GM21367 (cell line): ENCODE data around the gene PCDH15.

Experiments
- ATAC-seq: cut with Tn5 transposase; IDR thresholded peaks from one replicate; pipeline ENCODE4 v1.9.1; 2021; ENCODE audit not compliant: unreplicated experiment

The PCDH15 gene

GRCh38 chr10:54708591-54708990, 92.4 kb downstream of the PCDH15 start:
- ATAC-seq: no peak

DNA sequence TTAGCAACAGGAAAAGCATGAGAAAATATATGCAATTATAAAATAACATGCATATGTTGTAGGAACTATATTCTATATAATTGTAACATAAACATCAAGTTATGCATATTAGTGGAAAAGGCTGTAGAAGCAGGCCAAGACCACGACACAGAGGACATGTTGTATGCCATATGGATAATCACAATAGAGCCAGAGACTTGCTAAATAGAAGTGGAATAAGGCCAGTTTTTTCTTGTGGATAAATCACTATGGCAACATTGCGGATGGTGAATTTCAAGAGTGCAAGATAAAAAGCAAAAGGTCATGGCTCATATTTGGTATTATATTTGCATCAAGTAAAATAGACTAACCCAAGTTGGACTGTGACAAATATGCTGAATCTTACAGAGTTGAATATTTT, 93.0 kb downstream of the PCDH15 start:
- no peak for ATAC-seq

- no peak for ATAC-seq
Observed at GRCh38 chr10:54702583-54703485, 98.2 kb downstream of the PCDH15 start.

GRCh38 chr10:54691331-54691730, 109.7 kb downstream of the PCDH15 start:
- ATAC-seq: no peak

DNA sequence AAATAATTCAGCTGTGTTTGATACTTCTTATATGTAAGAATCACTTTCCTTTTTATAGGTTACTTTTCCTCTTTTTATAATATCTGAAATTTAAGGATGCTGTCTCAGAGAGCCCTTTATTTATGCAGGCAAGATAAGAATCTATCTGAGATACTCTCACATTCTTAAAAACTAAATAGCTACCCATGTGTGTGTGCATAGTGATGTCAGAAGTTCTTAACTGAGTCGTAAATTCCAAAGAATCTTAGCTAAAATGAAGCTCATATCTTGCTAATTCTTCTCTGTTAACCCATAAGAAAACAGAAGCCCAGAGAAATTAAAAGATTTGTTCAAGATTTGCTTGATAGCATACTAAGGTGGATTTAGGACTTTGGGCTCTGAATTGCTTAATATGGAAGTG, 118.5 kb downstream of the PCDH15 start:
- ATAC-seq: no peak

DNA sequence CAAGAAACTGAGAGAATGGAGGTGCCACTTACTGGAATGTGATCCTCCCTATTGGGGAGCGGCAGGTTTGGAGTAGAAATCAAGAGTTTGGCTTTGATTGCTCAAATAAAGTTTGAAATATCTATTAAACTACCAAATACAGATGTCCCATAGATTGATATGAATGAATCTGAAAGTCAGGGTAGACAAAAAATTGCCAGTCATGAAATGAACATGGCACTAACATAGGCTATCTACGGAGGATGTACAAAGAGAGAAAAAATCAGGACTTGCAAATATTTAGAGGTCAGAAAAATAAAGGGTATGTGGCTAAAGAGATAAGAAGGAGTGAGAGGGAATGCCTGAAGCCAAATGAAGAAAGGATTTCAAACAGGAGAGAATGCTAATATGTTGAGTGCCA, 119.9 kb downstream of the PCDH15 start:
- no peak for ATAC-seq

GRCh38 chr10:54667136-54667535, 133.9 kb downstream of the PCDH15 start:
- ATAC-seq: no peak

DNA sequence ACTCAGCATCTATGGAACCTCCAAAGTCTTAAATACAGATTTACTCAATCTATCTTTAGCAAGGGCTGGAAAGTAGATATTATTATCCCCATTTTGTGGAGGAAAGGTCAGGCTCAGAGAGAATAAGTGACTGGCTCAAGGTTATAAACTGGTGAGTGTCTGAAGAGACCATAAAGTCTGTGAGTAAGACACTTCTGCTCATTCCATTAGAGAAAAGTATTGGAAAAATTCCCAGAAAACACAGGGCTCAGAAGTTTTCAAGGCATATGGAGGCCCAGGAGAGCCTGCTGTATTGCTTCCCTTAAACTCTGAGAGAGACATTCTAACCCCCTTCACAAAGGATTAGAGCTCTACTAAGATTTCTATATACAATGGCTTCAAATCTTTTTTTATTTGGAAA, 134.8 kb downstream of the PCDH15 start:
- no peak for ATAC-seq

DNA sequence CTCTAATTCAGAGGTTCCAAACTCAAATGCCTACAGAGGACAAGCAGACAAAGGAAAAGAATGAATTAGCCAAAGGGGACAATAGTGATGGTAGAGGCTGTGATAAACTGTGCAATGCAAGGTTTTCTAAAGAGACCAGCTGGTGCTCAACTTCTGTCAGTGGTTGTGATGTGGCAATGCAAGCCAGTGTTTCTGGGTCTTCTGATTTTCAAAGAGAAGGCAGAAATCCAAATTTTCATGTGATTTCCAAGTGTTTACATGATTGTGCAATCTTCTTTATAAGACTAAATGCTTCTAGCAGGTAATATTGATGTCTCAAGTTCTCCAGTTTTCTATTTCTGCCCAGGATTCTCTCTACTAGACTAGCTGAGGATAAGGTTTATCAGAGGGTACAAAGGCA, 135.9 kb downstream of the PCDH15 start:
- no peak for ATAC-seq

DNA sequence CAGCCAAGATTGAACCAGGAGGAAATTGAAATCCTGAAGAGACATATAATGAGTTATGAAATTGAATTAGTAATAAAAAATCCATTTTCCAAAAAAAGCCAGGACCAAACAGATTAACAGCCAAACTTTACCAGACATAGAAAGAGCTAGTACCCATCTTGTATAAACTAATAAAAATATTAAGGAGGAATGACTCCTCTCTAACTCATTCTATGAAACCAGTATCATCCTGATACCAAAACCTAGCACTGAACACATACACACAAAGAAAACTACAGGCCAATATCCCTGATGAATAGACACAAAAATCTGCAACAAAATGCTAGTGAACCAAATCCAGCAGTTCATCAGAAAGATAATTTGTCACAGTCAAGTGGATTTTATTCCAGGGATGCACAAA, 140.6 kb downstream of the PCDH15 start:
- no peak for ATAC-seq

- ATAC-seq: no peak
Observed at GRCh38 chr10:54656643-54657042, 144.4 kb downstream of the PCDH15 start.

GRCh38 chr10:54653518-54653917, 147.5 kb downstream of the PCDH15 start:
- ATAC-seq: no peak

DNA sequence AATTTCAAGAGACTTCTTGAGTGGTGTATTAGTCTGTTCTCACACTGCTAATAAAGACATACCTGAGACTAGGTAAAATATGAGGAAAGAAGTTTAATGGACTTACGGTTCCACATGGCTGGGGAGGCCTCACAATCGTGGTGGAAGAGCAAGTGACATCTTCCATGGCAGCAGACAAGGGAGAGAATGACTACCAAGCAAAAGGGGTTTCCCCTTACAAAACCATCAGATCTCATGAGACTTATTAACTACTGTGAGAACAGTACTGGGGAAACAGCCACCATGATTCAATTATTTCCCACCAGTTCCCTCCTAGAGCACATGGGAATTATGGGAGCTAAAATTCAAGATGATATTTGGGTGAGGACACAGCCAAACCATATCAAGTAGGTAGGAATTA, 150.5 kb downstream of the PCDH15 start:
- no peak for ATAC-seq

- ATAC-seq: no peak
Observed at GRCh38 chr10:54622017-54622416, 179.0 kb downstream of the PCDH15 start.

GRCh38 chr10:54620352-54620751, 180.7 kb downstream of the PCDH15 start:
- no peak for ATAC-seq

- ATAC-seq: no peak
Observed at GRCh38 chr10:54614072-54614471, 187.0 kb downstream of the PCDH15 start.

DNA sequence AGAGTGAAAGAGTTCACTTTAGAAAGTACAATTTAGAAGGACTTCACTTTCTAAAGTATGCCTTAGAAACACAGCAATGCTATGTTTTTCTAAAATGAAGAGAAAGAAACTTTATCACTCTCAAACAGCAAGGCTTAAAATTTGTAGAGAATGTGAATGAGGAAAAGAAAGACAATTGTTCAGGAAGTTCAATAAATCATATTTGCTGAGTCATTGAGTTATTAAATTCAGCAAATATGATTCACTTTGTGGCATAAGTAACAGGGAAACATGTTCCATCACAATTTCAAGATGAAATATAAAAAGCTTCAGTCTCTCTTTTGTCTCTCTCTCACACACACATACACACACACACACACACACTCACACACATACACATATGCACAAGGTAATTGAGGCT, 187.9 kb downstream of the PCDH15 start:
- no peak for ATAC-seq

GRCh38 chr10:54609423-54609822, 191.6 kb downstream of the PCDH15 start:
- ATAC-seq: no peak

DNA sequence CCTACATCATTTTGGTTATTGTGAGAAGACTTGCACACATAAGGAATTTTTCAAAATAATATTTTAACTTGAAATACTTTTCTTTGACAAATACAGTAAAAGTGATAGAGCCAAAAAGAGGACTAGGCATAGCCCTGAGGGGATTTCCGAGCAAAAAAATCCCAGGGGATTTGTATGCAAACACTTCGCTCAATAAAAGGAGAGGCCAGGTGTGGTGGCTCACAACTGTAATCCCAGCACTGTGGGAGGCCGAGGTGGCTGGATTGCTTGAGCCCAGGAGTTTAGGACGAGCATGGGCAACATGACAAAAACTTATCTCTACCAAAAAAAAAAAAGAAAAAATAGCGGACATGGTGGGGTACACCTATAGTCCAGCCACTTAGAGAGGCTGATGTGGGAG, 193.0 kb downstream of the PCDH15 start:
- ATAC-seq: no peak

DNA sequence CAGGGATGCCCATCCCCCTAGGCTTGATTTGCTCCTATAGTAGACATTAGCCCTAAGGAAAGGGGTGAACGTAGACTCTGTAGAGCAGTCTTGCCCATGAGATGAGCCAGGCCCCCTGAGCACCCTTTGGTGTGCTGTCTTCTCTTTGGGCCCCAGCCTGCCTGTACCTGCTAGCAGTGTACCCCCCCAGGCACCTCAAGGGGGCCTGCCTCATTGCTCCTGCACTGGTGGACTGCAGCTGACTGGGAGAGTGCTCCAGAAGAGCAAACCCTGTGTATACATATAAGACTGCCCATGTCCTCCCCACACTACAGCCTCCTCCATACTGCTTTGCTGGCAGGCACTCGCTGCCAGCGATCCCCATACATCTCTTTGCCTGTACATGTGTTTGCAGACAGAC, 206.7 kb downstream of the PCDH15 start:
- ATAC-seq: no peak

GRCh38 chr10:54587971-54588370, 213.1 kb downstream of the PCDH15 start:
- ATAC-seq: no peak

DNA sequence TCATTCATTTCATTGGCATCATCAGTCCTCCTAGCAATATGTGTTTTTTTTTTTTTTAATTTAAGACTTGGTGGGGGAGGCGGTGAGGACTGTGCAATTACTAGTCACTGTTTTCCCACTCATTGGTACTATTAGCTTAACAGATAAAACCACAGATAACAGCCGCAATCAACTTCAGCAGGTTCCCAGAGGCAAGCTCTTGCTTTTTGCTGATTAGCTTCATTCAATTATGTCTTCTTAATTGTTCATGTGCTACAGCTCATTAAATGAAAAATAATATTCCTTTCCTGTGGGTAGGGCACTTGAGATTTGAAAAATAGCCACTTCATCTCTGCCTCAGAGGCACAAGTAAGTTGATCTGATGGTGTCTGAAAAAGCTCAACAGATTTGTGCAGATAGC, 215.5 kb downstream of the PCDH15 start:
- ATAC-seq: no peak

DNA sequence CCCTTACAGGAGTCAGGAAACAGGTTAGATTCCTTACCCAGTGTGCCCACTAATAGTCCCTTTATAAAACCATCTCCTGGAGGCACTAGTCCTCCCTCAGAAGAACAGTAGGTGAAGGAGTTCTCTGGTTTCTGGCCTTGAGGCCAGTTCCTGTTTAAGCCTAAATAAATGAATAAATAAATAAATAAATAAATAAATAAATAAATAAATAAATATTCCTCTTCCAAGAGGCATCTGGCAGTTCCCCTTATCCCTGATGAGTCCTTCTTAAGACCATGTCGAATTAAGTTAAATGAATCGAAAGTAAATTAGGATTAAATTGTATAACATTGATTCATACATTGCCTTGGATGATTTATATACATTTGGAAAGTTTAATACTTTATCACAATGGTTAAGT, 223.3 kb downstream of the PCDH15 start:
- ATAC-seq: no peak
